ENCODE data around the gene NSUN3.
"Not testable (repeated sequence)": the region's sequence is repeated elsewhere in the genome, so short reads cannot be mapped to it uniquely, and the experiment has no call there.

NSUN3 gene

GRCh38 chr3:94063496-94064119 lies 747 bp downstream of the NSUN3 start:
- peak overlapping the region; percentile 100 for H3K27ac Mint-ChIP-seq
- peaks cover 67% of the 10 kb centered on the region for H3K36me3 Mint-ChIP-seq (ENCODE audit: low read depth)
- no peaks in the 10 kb centered on the region for H3K27me3 Mint-ChIP-seq
- H3K4me3 Mint-ChIP-seq, result peak overlapping the region; percentile 100
- peaks cover 54% of the 10 kb centered on the region for H3K4me1 Mint-ChIP-seq (ENCODE audit: low read depth)
- peaks cover 4% of the 10 kb centered on the region for H3K9me3 Mint-ChIP-seq

GRCh38 chr3:94064243-94064860 lies 1.5 kb downstream of the NSUN3 start:
- no peaks in the 10 kb centered on the region for H3K27me3 Mint-ChIP-seq
- peak overlapping the region; percentile 100 for H3K27ac Mint-ChIP-seq
- peaks cover 62% of the 10 kb centered on the region for H3K4me1 Mint-ChIP-seq (ENCODE audit: low read depth)
- peaks cover 69% of the 10 kb centered on the region for H3K36me3 Mint-ChIP-seq (ENCODE audit: low read depth)
- peak overlapping the region; percentile 100 for H3K4me3 Mint-ChIP-seq
- H3K9me3 Mint-ChIP-seq, result peaks cover 4% of the 10 kb centered on the region

GRCh38 chr3:94065122-94065521 lies 2.3 kb downstream of the NSUN3 start:
- Mint-ChIP-seq H3K4me1 (ENCODE audit: low read depth) (peaks cover 65% of the 10 kb centered on the region), H3K27ac (no peak overlapping the region), H3K27me3 (no peaks in the 10 kb centered on the region), H3K36me3 (ENCODE audit: low read depth) (peaks cover 63% of the 10 kb centered on the region), H3K9me3 (peaks cover 4% of the 10 kb centered on the region), H3K4me3 (peak overlapping the region; percentile 15)

GRCh38 chr3:94065819-94066480 lies 3.1 kb downstream of the NSUN3 start:
- H3K9me3 Mint-ChIP-seq, result peaks cover 4% of the 10 kb centered on the region
- H3K27me3 Mint-ChIP-seq, result no peaks in the 10 kb centered on the region
- no peak overlapping the region for H3K27ac Mint-ChIP-seq
- H3K36me3 Mint-ChIP-seq (ENCODE audit: low read depth), result peaks cover 55% of the 10 kb centered on the region
- H3K4me3 Mint-ChIP-seq, result no peak overlapping the region
- H3K4me1 Mint-ChIP-seq (ENCODE audit: low read depth), result peaks cover 70% of the 10 kb centered on the region

- peaks cover 63% of the 10 kb centered on the region for H3K36me3 Mint-ChIP-seq (ENCODE audit: low read depth)
- H3K27ac Mint-ChIP-seq, result no peak overlapping the region
- no peaks in the 10 kb centered on the region for H3K27me3 Mint-ChIP-seq
- H3K4me3 Mint-ChIP-seq, result no peak overlapping the region
- H3K4me1 Mint-ChIP-seq (ENCODE audit: low read depth), result peaks cover 76% of the 10 kb centered on the region
- H3K9me3 Mint-ChIP-seq, result peaks cover 4% of the 10 kb centered on the region
These were observed 3.9 kb downstream of the NSUN3 start for GRCh38 chr3:94066506-94067500.

GRCh38 chr3:94069194-94069813 lies 6.4 kb downstream of the NSUN3 start:
- Mint-ChIP-seq H3K4me1 (ENCODE audit: low read depth) (peaks cover 84% of the 10 kb centered on the region), H3K4me3 (no peak overlapping the region), H3K27ac (no peak overlapping the region), H3K36me3 (ENCODE audit: low read depth) (peaks cover 72% of the 10 kb centered on the region), H3K27me3 (no peaks in the 10 kb centered on the region), H3K9me3 (peaks cover 4% of the 10 kb centered on the region)

- Mint-ChIP-seq H3K4me1 (ENCODE audit: low read depth) (peaks cover 79% of the 10 kb centered on the region), H3K27ac (peak overlapping the region; percentile 39), H3K36me3 (ENCODE audit: low read depth) (peaks cover 71% of the 10 kb centered on the region), H3K27me3 (no peaks in the 10 kb centered on the region), H3K4me3 (no peak overlapping the region), H3K9me3 (peaks cover 4% of the 10 kb centered on the region)
These were observed 7.6 kb downstream of the NSUN3 start for GRCh38 chr3:94070341-94070911.

GRCh38 chr3:94071713-94072284 lies 8.9 kb downstream of the NSUN3 start:
- Mint-ChIP-seq H3K36me3 (ENCODE audit: low read depth) (peaks cover 73% of the 10 kb centered on the region), H3K27me3 (no peaks in the 10 kb centered on the region), H3K27ac (no peak overlapping the region), H3K4me3 (no peak overlapping the region), H3K9me3 (peaks cover 4% of the 10 kb centered on the region), H3K4me1 (ENCODE audit: low read depth) (peaks cover 65% of the 10 kb centered on the region)

- H3K27me3 Mint-ChIP-seq, result no peaks in the 10 kb centered on the region
- H3K9me3 Mint-ChIP-seq, result no peaks in the 10 kb centered on the region
- peaks cover 63% of the 10 kb centered on the region for H3K36me3 Mint-ChIP-seq (ENCODE audit: low read depth)
- H3K4me3 Mint-ChIP-seq, result no peak overlapping the region
- H3K4me1 Mint-ChIP-seq (ENCODE audit: low read depth), result peaks cover 66% of the 10 kb centered on the region
- no peak overlapping the region for H3K27ac Mint-ChIP-seq
These were observed 13.2 kb downstream of the NSUN3 start for GRCh38 chr3:94076055-94076454.

- peaks cover 55% of the 10 kb centered on the region for H3K4me1 Mint-ChIP-seq (ENCODE audit: low read depth)
- not testable (repeated sequence) for H3K4me3 Mint-ChIP-seq, H3K27ac Mint-ChIP-seq, H3K9me3 Mint-ChIP-seq, H3K27me3 Mint-ChIP-seq
- peaks cover 38% of the 10 kb centered on the region for H3K36me3 Mint-ChIP-seq (ENCODE audit: low read depth)
These were observed 17.7 kb downstream of the NSUN3 start for GRCh38 chr3:94080552-94080951.

GRCh38 chr3:94081884-94082283 lies 19.0 kb downstream of the NSUN3 start:
- Mint-ChIP-seq H3K36me3 (ENCODE audit: low read depth) (peaks cover 34% of the 10 kb centered on the region), H3K9me3 (no peaks in the 10 kb centered on the region), H3K4me3 (no peak overlapping the region), H3K27me3 (no peaks in the 10 kb centered on the region), H3K4me1 (ENCODE audit: low read depth) (peaks cover 55% of the 10 kb centered on the region), H3K27ac (no peak overlapping the region)

GRCh38 chr3:94082391-94082937 lies 19.6 kb downstream of the NSUN3 start:
- H3K27ac Mint-ChIP-seq, result no peak overlapping the region
- H3K4me1 Mint-ChIP-seq (ENCODE audit: low read depth), result peaks cover 52% of the 10 kb centered on the region
- H3K4me3 Mint-ChIP-seq, result no peak overlapping the region
- peaks cover 33% of the 10 kb centered on the region for H3K36me3 Mint-ChIP-seq (ENCODE audit: low read depth)
- no peaks in the 10 kb centered on the region for H3K27me3 Mint-ChIP-seq
- H3K9me3 Mint-ChIP-seq, result no peaks in the 10 kb centered on the region

- peaks cover 34% of the 10 kb centered on the region for H3K36me3 Mint-ChIP-seq (ENCODE audit: low read depth)
- H3K27me3 Mint-ChIP-seq, result no peaks in the 10 kb centered on the region
- no peak overlapping the region for H3K4me3 Mint-ChIP-seq
- H3K4me1 Mint-ChIP-seq (ENCODE audit: low read depth), result peaks cover 44% of the 10 kb centered on the region
- H3K27ac Mint-ChIP-seq, result no peak overlapping the region
- H3K9me3 Mint-ChIP-seq, result no peaks in the 10 kb centered on the region
These were observed 20.4 kb downstream of the NSUN3 start for GRCh38 chr3:94083261-94083660.

Data from stimulated activated naive CD8-positive, alpha-beta T cell treated with anti-CD3 and anti-CD28 coated beads, Interleukin-15, Interleukin-2, amounts not matched to agents 100 ng/mL and 50 ng/mL, for 24 hours (primary cell).